NAMALWA (cell line): ENCODE measurements around the gene RPS2.

ENCODE experiments used
- DNase-seq: peaks from one replicate; pipeline ENCODE4 v3.0.0-alpha.2; 2015; ENCODE audit warnings: low spot score

The RPS2 gene

GRCh38 chr16:1981398-1981836 is 16.8 kb upstream of the RPS2 start, which contains the start of gene NOXO1:
NOXO1 (minus strand) TSS chr16:1981469; CDS start chr16:1981179, 290 bp downstream.
- DNase-seq, result peak; percentile 52

GRCh38 chr16:1980770-1981087 is 16.1 kb upstream of the RPS2 start:
- DNase-seq, result no peak

- no peak for DNase-seq
Measured at GRCh38 chr16:1980030-1980769, 15.6 kb upstream of the RPS2 start.

- DNase-seq, result no peak
Measured at GRCh38 chr16:1979271-1980029, 14.8 kb upstream of the RPS2 start.

- no peak for DNase-seq
Measured at GRCh38 chr16:1978476-1979120, 14.0 kb upstream of the RPS2 start.

- DNase-seq, result no peak
Measured at GRCh38 chr16:1977875-1978268, 13.2 kb upstream of the RPS2 start.

- DNase-seq, result no peak
Measured at GRCh38 chr16:1976951-1977874, 12.6 kb upstream of the RPS2 start.

- no peak for DNase-seq
Measured at GRCh38 chr16:1976216-1976520, 11.5 kb upstream of the RPS2 start.

GRCh38 chr16:1975432-1976215 is 11.0 kb upstream of the RPS2 start:
- DNase-seq, result no peak

GRCh38 chr16:1974157-1975070 is 9.8 kb upstream of the RPS2 start:
- DNase-seq, result no peak

GRCh38 chr16:1973461-1974156 is 9.0 kb upstream of the RPS2 start:
- no peak for DNase-seq

GRCh38 chr16:1972490-1972877 is 7.9 kb upstream of the RPS2 start:
- DNase-seq, result no peak

- peak; percentile 97 for DNase-seq
Measured at GRCh38 chr16:1971796-1972489, 7.3 kb upstream of the RPS2 start, which contains the start of gene TBL3. TBL3 (plus strand) TSS chr16:1972053; CDS start chr16:1972165, 112 bp downstream.

GRCh38 chr16:1968146-1968953 is 3.7 kb upstream of the RPS2 start:
- no peak for DNase-seq

- DNase-seq, result no peak
Measured at GRCh38 chr16:1966460-1966859, 1.8 kb upstream of the RPS2 start, which contains the start of gene RNF151. RNF151 (plus strand) TSS chr16:1966856; CDS start chr16:1966882, 26 bp downstream.

- DNase-seq, result no peak
Measured at GRCh38 chr16:1965396-1966001, 873 bp upstream of the RPS2 start.

GRCh38 chr16:1963806-1964505 is 670 bp downstream of the RPS2 start:
- peak; percentile 53 for DNase-seq
